NT2/D1 (cell line): Measurements from ENCODE around the gene WDR27.
A peak's percentile ranks its signal among the peaks of the same experiment; 100 is the strongest.

Source experiments
- DNase-seq: peaks from one replicate; pipeline ENCODE4 v3.0.0-alpha.2; 2011; ENCODE audit warnings: low read depth, low spot score
- H3K27me3 ChIP-seq: 2 replicates; pipeline ENCODE4 v1.6.0; 2011; ENCODE audit warnings: mild to moderate bottlenecking; ENCODE audit not compliant: insufficient read length, insufficient read depth
- H3K36me3 ChIP-seq: 2 replicates; pipeline ENCODE4 v1.6.1; 2011; ENCODE audit warnings: mild to moderate bottlenecking, low read length, mixed read lengths; ENCODE audit not compliant: insufficient read depth, insufficient read length
- H3K4me1 ChIP-seq: 2 replicates; pipeline ENCODE4 v1.5.1; 2011; ENCODE audit not compliant: insufficient read depth, insufficient read length
- H3K4me3 ChIP-seq: 2 replicates; pipeline ENCODE4 v1.5.1; 2011; ENCODE audit warnings: low read depth; ENCODE audit not compliant: insufficient read length
- H3K9ac ChIP-seq: 2 replicates; pipeline ENCODE4 v1.6.0; 2011; ENCODE audit warnings: low read depth; ENCODE audit not compliant: insufficient read length
- H3K9me3 ChIP-seq: 2 replicates; pipeline ENCODE4 v1.5.1; 2011; ENCODE audit warnings: mild to moderate bottlenecking, low read length; ENCODE audit not compliant: insufficient read depth
- SUZ12 ChIP-seq: IDR thresholded peaks from 2 replicates; pipeline ENCODE4 v1.6.1; 2011; ENCODE audit not compliant: insufficient read length, insufficient read depth; ENCODE audit errors: extremely low read depth
- YY1 ChIP-seq: IDR thresholded peaks from 2 replicates; pipeline ENCODE4 v1.6.1; 2011; ENCODE audit not compliant: insufficient read length, insufficient read depth
- ZNF274 ChIP-seq: IDR thresholded peaks from 2 replicates; pipeline ENCODE4 v1.6.1; 2011; ENCODE audit warnings: mild to moderate bottlenecking, low read depth, low read length

WDR27 gene

DNA sequence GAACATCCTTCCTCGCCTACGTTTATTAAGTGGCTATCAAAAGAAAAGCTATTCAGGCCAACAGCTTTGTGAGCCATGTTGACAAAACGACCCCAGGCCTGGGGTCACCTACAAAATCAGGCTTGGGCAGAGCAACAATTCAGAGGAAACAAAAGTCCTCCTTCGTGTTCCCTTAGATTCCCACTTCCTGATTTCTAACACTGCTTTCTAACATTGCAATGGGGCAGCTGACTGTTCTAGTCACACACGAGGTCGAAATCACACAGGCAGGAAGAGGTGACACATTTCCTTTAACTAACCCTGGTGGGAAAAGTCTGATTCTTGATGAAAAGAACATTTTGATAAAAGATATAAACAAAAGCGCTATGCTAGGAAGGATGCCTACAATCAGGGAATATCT is 31.9 kb downstream of the WDR27 start:
- H3K9ac ChIP-seq: no peak overlapping the region
- no peak overlapping the region for H3K4me3 ChIP-seq
- TF ChIP-seq ZNF274 (no peak), YY1 (no peak), SUZ12 (no peak)
- H3K4me1 ChIP-seq: peaks cover 4% of the 10 kb centered on the region
- DNase-seq: no peak
- H3K27me3 ChIP-seq: no peaks in the 10 kb centered on the region
- peaks cover 71% of the 10 kb centered on the region for H3K36me3 ChIP-seq
- no peaks in the 10 kb centered on the region for H3K9me3 ChIP-seq

DNA sequence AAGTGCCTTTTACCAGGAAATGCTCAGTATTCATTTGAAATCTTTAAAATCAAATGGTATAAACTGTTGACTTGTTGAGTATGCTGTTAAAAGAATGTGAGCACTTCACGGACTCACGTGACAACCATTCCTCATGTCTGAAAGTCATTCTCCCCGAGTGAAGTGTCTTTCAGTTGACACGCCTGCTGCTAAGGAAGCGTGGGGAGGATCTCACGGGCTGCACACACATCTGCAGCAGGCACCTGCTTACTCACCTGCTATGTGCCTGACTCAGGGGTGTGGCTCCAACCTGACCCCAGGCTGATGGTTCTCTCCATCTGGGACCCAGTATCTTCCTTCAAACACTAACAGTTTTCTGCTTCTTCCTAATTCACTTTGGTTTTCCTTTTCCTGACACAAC is 32.7 kb downstream of the WDR27 start:
- Histone ChIP-seq H3K27me3 (no peaks in the 10 kb centered on the region), H3K4me3 (no peak overlapping the region), H3K36me3 (peaks cover 73% of the 10 kb centered on the region), H3K9ac (no peak overlapping the region), H3K9me3 (no peaks in the 10 kb centered on the region), H3K4me1 (peaks cover 4% of the 10 kb centered on the region)
- TF ChIP-seq SUZ12: no peak
- no peak for TF ChIP-seq ZNF274
- no peak for TF ChIP-seq YY1
- DNase-seq: no peak

DNA sequence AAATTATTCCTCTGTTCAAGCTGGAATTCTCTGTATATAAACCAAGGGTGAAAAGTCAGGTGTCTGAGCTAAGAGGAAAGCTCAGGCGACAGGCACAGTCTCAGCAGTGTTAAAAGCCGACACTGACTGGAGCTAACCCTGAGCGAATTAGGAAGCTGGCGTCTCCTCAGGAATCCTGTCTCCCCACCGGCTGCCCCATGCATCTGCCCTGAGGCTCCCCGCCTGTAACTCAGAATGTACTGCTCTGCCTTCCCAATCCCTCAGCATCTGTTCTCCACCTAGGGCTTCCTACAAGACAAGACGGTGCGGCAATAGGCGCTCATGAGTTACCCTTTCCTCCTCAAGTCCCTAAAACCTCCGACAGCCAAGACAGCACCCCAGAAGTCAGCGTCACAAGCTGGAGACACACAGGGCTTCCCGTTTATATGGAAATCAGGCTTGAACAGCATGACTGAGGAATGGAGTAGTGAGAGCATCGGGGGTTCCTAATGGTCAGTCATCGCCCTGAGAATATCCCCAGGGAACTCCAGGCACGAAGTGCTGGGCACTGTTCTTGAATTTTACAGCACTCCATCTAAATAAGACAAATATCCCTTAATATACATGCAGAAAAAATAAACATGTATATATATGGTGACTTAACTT is 33.5 kb downstream of the WDR27 start:
- H3K4me3 ChIP-seq: no peak overlapping the region
- H3K9ac ChIP-seq: no peak overlapping the region
- H3K36me3 ChIP-seq: peaks cover 82% of the 10 kb centered on the region
- H3K4me1 ChIP-seq: peaks cover 4% of the 10 kb centered on the region
- H3K9me3 ChIP-seq: no peaks in the 10 kb centered on the region
- TF ChIP-seq ZNF274 (no peak), SUZ12 (no peak), YY1 (no peak)
- no peaks in the 10 kb centered on the region for H3K27me3 ChIP-seq
- peak; percentile 9 for DNase-seq

GRCh38 chr6:169667716-169668115 is 34.1 kb downstream of the WDR27 start:
- Histone ChIP-seq H3K36me3 (peaks cover 84% of the 10 kb centered on the region), H3K9me3 (no peaks in the 10 kb centered on the region), H3K9ac (no peak overlapping the region), H3K4me3 (no peak overlapping the region), H3K27me3 (no peaks in the 10 kb centered on the region), H3K4me1 (peaks cover 4% of the 10 kb centered on the region)
- no peak for DNase-seq
- TF ChIP-seq YY1 (no peak), ZNF274 (no peak), SUZ12 (no peak)

GRCh38 chr6:169666441-169666840 is 35.4 kb downstream of the WDR27 start:
- Histone ChIP-seq H3K4me1 (peaks cover 4% of the 10 kb centered on the region), H3K9me3 (no peaks in the 10 kb centered on the region), H3K27me3 (no peaks in the 10 kb centered on the region), H3K9ac (no peak overlapping the region), H3K4me3 (no peak overlapping the region), H3K36me3 (peaks cover 86% of the 10 kb centered on the region)
- no peak for DNase-seq
- TF ChIP-seq ZNF274: no peak
- no peak for TF ChIP-seq SUZ12
- no peak for TF ChIP-seq YY1

- Histone ChIP-seq H3K9me3 (no peaks in the 10 kb centered on the region), H3K27me3 (no peaks in the 10 kb centered on the region), H3K4me1 (peaks cover 4% of the 10 kb centered on the region), H3K36me3 (peaks cover 85% of the 10 kb centered on the region), H3K4me3 (no peak overlapping the region), H3K9ac (no peak overlapping the region)
- TF ChIP-seq SUZ12: no peak
- no peak for TF ChIP-seq ZNF274
- TF ChIP-seq YY1: no peak
- DNase-seq: no peak
These were observed 36.5 kb downstream of the WDR27 start for GRCh38 chr6:169665289-169665688.

- no peak for DNase-seq
- no peak overlapping the region for H3K9ac ChIP-seq
- no peaks in the 10 kb centered on the region for H3K27me3 ChIP-seq
- peaks cover 4% of the 10 kb centered on the region for H3K4me1 ChIP-seq
- H3K36me3 ChIP-seq: peaks cover 84% of the 10 kb centered on the region
- TF ChIP-seq SUZ12: no peak
- no peak for TF ChIP-seq YY1
- TF ChIP-seq ZNF274: no peak
- H3K9me3 ChIP-seq: no peaks in the 10 kb centered on the region
- no peak overlapping the region for H3K4me3 ChIP-seq
These were observed 37.6 kb downstream of the WDR27 start for GRCh38 chr6:169664227-169664626.

DNA sequence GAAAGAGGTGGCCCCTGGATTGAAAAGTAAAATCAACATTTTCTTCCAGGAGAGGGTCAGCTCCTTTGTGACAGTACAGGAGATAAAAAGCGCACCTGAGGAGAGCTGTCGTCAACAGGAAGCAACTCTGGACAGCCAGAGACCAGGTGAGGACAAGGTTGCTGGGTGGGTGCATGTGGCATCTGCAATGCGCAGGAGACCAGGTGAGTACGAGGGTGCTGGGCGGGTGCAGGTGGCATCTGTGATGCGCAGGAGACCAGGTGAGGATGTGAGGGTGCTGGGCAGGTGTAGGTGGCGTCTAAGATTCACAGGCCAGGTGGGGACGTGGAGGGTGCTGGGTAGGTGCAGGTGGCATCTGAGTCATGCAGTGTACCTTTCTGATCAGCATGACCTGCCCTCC is 38.4 kb downstream of the WDR27 start:
- Histone ChIP-seq H3K9me3 (no peaks in the 10 kb centered on the region), H3K27me3 (no peaks in the 10 kb centered on the region), H3K9ac (no peak overlapping the region), H3K4me1 (peaks cover 4% of the 10 kb centered on the region), H3K4me3 (no peak overlapping the region), H3K36me3 (peaks cover 81% of the 10 kb centered on the region)
- no peak for DNase-seq
- TF ChIP-seq SUZ12: no peak
- no peak for TF ChIP-seq YY1
- no peak for TF ChIP-seq ZNF274
